ENCODE measurements around the gene ANAPC2.

The ANAPC2 gene

DNA sequence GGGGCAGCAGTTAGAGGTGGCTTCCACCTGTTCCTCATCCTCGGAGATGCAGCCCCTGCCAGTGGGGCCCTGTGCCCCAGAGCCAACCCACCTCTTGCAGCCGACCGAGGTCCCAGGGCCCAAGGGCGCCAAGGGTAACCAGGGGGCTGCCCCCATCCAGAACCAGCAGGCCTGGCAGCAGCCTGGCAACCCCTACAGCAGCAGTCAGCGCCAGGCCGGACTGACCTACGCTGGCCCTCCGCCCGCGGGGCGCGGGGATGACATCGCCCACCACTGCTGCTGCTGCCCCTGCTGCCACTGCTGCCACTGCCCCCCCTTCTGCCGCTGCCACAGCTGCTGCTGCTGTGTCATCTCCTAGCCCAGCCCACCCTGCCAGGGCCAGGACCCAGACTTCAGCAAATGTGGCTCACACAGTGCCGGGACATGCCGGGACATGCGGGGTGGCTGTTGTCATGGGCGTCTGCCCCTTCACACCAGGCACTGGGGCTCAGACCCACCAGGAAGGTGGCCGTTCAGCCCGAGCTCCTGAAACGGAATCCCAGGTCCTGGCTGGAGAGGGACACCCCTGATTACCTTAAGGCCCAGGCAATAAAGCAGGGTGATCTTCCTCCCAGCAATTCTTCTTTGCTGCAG, 37.5 kb upstream of the ANAPC2 start:
- peaks cover 9% of the 10 kb centered on the region for H3K27me3 ChIP-seq (ENCODE audit: low read depth, low read length)

DNA sequence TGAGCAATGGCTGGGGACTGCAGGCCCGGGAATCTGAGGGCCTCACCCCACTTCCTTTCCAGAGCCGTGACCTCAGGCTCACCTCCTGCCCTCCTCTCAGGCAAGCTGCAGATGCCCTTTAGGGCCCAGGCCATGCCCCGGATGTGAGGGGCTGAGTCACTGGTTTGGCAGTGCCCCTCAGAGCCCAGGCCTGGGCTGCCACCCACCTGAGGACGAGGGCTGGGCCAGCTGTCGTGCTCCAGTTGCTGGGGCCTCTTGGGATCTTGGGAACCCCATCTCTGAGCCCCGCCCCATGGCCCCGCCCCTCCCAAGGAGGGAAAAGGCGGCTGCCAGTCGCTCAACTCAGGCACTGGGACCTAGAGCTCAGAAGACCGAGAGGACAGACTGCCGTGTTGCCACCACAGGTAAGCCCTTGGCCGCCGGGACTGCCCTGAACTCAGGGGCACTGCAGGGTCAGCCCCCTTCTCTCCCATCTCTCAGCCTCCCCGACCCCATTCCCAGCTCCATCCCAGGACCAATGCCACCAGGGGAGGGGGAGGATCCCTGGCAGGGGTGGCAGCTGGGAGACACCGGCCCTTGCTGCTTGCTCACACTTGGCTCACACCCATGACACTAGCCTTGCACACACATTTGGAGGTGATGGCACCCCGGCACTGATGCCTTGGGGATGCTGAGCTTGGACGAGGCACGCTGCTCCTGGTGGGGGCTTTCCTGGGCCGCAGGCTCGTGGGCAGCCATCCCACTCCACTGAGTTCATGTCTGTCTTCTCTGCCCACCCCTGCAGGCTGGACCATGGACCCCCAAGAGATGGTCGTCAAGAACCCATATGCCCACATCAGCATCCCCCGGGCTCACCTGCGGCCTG, 36.7 kb upstream of the ANAPC2 start, which contains the start of gene CYSRT1:
Gene CYSRT1, plus strand, starts transcription at position 345 of the 865 bp plus-strand sequence. Its CDS starts 448 bp downstream, at position 793.
- Histone ChIP-seq H3K4me1 (ENCODE audit: control insufficient read depth in 1 of 2, insufficient read depth in 2 of 2, low read length in 2 of 2) (peaks cover 0 to 19% of the 10 kb centered on the region in 2 donors), H3K9me3 (ENCODE audit: control insufficient read depth in 1 of 2, low read length in 2 of 2) (no peaks in the 10 kb centered on the region), H3K27me3 (ENCODE audit: low read depth, low read length) (peaks cover 9% of the 10 kb centered on the region), H3K36me3 (ENCODE audit: control insufficient read depth in 1 of 2, insufficient read depth in 2 of 2, low read length in 2 of 2) (no peaks in the 10 kb centered on the region), H3K4me3 (ENCODE audit: low read depth in 1 of 2, low read length in 2 of 2) (peak within 1 kb of the TSS; percentile 67 to 86), H3K27ac (ENCODE audit: low read length) (peak within 1 kb of the TSS; percentile 60)

More for the DNA sequence above, 37.5 kb upstream of the ANAPC2 start:
- H3K36me3 ChIP-seq (ENCODE audit: control insufficient read depth in 1 of 2, insufficient read depth in 2 of 2, low read length in 2 of 2), result no peaks in the 10 kb centered on the region
- H3K9me3 ChIP-seq (ENCODE audit: control insufficient read depth in 1 of 2, low read length in 2 of 2), result no peaks in the 10 kb centered on the region
- no peak overlapping the region for H3K27ac ChIP-seq (ENCODE audit: low read length)
- no peak overlapping the region for H3K4me3 ChIP-seq (ENCODE audit: low read depth in 1 of 2, low read length in 2 of 2)
- H3K4me1 ChIP-seq (ENCODE audit: control insufficient read depth in 1 of 2, insufficient read depth in 2 of 2, low read length in 2 of 2), result peaks cover 0 to 19% of the 10 kb centered on the region in 2 donors

DNA sequence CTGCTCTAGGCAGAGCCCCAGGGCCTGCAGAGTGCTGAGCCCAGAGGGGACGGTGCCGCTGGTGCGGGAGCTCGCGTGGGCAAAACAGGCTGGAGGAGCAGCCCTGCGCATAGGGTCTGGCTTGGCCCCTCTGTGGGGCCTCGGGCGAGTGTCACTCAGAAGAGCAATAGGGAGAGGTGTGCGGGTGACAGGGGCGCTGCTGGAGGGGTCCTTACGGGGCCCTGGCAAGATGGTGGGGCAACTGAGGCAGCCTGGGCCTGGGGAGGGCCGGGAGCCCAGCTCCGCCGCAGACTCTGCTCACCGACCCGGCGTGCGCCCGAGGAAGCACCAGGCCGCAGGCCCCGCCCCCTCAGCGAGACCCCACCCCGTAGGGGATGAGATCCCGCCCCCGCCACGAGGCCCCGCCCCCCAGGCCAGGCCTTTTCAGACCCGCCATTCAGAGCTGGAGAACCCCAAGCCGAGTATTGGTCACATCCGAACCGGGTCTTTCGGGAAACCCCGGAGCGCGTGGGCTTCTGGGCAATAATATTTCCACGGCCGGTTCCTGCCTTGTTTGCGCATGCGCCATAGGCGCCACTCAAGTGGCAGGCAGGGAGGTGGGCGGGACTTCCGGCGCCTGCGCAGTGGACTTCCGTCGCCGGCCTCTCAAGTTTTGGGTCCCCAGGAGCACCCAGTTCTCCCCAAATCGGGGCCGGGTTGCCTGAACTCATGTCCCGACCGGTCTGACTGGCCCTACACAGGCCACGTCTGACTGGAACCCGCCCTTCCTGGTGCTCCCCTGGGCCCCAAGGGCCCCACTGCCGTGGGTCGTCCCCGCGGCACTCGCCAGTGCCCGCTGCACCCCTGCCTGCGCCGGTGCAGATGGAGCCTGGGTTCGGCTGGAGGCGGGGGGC, 35.0 kb upstream of the ANAPC2 start:
- Histone ChIP-seq H3K27me3 (ENCODE audit: low read depth, low read length) (no peaks in the 10 kb centered on the region), H3K9me3 (ENCODE audit: control insufficient read depth in 1 of 2, low read length in 2 of 2) (no peaks in the 10 kb centered on the region), H3K27ac (ENCODE audit: low read length) (peak overlapping the region; percentile 60), H3K4me1 (ENCODE audit: control insufficient read depth in 1 of 2, insufficient read depth in 2 of 2, low read length in 2 of 2) (peaks cover 0 to 19% of the 10 kb centered on the region in 2 donors), H3K4me3 (ENCODE audit: low read depth in 1 of 2, low read length in 2 of 2) (peak overlapping the region; percentile 67 to 86), H3K36me3 (ENCODE audit: control insufficient read depth in 1 of 2, insufficient read depth in 2 of 2, low read length in 2 of 2) (no peaks in the 10 kb centered on the region)

DNA sequence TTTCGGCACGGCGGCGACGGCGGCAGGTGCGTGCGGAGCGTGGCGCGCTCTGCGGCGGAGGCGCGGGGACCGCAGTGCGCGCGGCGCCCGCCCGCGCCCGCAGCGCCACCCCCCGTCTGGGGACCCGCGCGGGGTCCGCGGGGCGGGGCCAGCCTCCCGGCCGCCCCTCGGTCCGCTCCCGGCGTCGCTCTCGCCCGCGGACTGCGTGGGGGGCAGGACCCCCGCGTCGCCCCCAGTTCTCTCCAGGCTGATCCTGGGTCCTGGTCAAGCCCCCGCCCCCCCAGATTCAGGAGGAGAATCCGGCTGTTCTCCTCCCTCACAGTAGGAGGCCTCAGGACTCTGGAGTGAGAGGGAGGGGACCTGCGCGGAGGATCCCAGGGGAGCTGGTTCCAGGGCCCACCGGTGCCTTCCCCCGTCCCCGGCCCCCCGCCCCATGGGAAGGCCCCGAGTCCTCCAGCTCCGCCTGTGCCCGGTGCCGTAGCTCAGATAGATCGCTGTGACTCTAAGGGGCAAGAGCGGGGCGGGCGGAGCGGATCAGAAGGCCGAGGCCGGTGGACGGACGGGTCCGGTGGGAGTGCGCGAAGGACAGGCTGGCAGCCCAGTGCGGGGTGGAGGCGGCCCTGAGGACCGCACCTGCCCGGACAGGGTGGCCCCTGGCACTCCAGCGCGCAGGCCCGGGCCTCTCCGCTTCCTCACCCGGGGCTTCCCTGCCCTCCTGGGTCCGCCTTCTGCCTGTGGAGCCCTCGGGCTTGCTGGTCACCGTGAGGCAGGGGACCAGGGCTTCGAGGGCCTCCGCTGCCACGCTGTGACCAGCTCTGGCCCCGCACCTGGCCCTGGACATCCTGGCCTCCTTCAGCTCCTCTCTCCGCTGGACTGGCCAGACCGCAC, 34.1 kb upstream of the ANAPC2 start, which contains the start of gene RNF208:
Gene RNF208, minus strand, starts transcription at position 51 of the 888 bp plus-strand sequence. CDS start 1,028 bp downstream, outside the sequence.
- H3K27ac ChIP-seq (ENCODE audit: low read length), result peak within 1 kb of the TSS; percentile 45
- H3K4me3 ChIP-seq (ENCODE audit: low read depth in 1 of 2, low read length in 2 of 2), result peak within 1 kb of the TSS; percentile 67 to 86
- no peaks in the 10 kb centered on the region for H3K9me3 ChIP-seq (ENCODE audit: control insufficient read depth in 1 of 2, low read length in 2 of 2)
- H3K27me3 ChIP-seq (ENCODE audit: low read depth, low read length), result no peaks in the 10 kb centered on the region
- peaks cover 0 to 19% of the 10 kb centered on the region in 2 donors for H3K4me1 ChIP-seq (ENCODE audit: control insufficient read depth in 1 of 2, insufficient read depth in 2 of 2, low read length in 2 of 2)
- H3K36me3 ChIP-seq (ENCODE audit: control insufficient read depth in 1 of 2, insufficient read depth in 2 of 2, low read length in 2 of 2), result no peaks in the 10 kb centered on the region

DNA sequence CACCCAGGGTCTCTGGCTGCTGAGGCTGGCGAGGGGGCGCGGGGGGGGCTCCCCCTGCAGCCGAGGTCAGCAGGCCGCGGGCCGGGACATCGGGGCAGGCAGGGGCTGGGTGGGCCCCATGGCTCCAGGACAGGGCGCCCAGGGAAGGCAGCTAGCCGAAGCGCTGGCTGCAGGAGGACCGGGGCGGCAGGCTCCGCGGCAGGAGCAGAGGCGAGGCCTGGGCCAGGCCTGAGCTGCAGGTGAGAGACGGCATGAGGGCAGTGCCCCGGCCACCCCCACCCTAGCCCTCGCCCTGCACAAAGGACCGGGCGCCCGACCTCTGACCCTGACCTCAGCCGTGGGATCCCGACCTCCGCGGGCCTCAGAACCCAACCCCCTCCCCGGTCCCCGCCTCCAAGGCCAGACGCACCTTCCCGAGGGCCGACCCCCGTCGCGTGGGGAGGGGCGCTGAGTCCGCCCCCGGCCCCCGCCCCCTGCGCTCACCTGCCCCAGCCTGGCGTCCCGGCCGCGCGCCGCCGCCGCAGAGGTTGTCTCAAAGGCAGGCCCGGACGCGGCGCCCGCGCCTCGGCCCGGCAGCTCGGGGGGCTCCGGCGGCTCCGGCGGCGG, 33.2 kb upstream of the ANAPC2 start:
- Histone ChIP-seq H3K27me3 (ENCODE audit: low read depth, low read length) (no peaks in the 10 kb centered on the region), H3K4me1 (ENCODE audit: control insufficient read depth in 1 of 2, insufficient read depth in 2 of 2, low read length in 2 of 2) (peaks cover 0 to 19% of the 10 kb centered on the region in 2 donors), H3K36me3 (ENCODE audit: control insufficient read depth in 1 of 2, insufficient read depth in 2 of 2, low read length in 2 of 2) (no peaks in the 10 kb centered on the region), H3K27ac (ENCODE audit: low read length) (no peak overlapping the region), H3K9me3 (ENCODE audit: control insufficient read depth in 1 of 2, low read length in 2 of 2) (no peaks in the 10 kb centered on the region), H3K4me3 (ENCODE audit: low read depth in 1 of 2, low read length in 2 of 2) (peak overlapping the region in 1 of 2 donors; percentile 44)

DNA sequence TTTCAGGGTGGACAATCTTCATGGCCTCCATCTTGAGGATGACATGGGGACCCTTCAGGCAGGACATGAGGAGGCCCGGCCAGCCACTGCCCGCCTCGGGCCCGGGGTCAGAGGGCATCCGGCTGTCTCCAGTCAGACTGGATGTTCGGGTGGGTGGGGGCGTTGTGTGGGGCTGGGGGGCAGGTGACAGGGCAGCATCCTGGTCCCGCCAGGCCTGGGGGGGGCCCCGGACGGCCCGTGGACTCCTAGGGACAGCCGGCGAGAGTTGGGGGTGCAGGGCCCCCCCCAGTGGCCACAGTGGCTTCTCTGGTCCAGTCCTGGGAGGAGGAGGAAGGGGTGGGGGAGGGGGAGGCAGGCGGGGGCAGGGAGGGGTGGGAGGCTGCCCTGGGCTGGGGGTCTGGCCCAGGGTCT, 32.7 kb upstream of the ANAPC2 start:
- Histone ChIP-seq H3K9me3 (ENCODE audit: control insufficient read depth in 1 of 2, low read length in 2 of 2) (no peaks in the 10 kb centered on the region), H3K36me3 (ENCODE audit: control insufficient read depth in 1 of 2, insufficient read depth in 2 of 2, low read length in 2 of 2) (no peaks in the 10 kb centered on the region), H3K27ac (ENCODE audit: low read length) (no peak overlapping the region), H3K4me3 (ENCODE audit: low read depth in 1 of 2, low read length in 2 of 2) (no peak overlapping the region), H3K4me1 (ENCODE audit: control insufficient read depth in 1 of 2, insufficient read depth in 2 of 2, low read length in 2 of 2) (peaks cover 0 to 19% of the 10 kb centered on the region in 2 donors), H3K27me3 (ENCODE audit: low read depth, low read length) (no peaks in the 10 kb centered on the region)

DNA sequence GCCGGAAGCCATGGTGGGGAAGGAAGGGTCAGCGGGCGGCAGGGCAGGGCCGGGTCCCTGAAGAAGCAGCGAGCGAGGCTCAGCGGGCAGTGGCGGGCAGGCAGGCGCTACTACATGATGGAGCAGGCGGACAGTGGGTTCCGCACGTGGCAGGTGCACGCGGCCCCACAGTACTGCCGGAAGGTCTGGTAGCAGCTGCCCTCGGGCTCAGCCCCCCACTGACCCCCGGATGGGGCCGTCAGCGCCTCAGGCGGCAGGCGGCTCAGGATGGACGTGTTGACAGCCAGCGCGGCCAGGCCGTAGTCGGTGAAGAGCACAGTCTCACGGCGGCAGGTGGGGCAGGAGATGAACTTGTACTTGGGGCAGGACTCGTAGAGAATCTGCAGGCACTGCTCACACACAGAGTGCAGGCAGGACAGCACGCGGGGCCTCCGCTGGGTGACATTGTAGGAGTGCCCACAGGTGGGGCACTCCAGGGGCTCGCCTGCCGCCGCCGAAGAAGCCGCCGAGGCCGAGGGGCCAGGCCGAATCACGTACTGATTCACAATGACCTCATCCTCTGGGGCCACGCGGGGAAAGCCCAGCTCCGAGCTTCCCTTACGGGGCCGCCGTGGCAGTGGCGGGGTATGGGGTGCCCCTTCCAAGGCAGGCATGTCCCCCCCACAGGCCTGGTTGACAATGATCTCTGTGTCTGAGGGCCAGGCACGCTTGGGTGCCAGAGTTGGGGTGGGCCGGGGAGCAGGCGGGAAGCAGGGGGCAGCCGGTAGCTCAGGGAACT, 32.1 kb upstream of the ANAPC2 start:
- peaks cover 0 to 19% of the 10 kb centered on the region in 2 donors for H3K4me1 ChIP-seq (ENCODE audit: control insufficient read depth in 1 of 2, insufficient read depth in 2 of 2, low read length in 2 of 2)
- H3K27ac ChIP-seq (ENCODE audit: low read length), result no peak overlapping the region
- no peaks in the 10 kb centered on the region for H3K9me3 ChIP-seq (ENCODE audit: control insufficient read depth in 1 of 2, low read length in 2 of 2)
- no peaks in the 10 kb centered on the region for H3K36me3 ChIP-seq (ENCODE audit: control insufficient read depth in 1 of 2, insufficient read depth in 2 of 2, low read length in 2 of 2)
- H3K4me3 ChIP-seq (ENCODE audit: low read depth in 1 of 2, low read length in 2 of 2), result no peak overlapping the region
- H3K27me3 ChIP-seq (ENCODE audit: low read depth, low read length), result no peaks in the 10 kb centered on the region

DNA sequence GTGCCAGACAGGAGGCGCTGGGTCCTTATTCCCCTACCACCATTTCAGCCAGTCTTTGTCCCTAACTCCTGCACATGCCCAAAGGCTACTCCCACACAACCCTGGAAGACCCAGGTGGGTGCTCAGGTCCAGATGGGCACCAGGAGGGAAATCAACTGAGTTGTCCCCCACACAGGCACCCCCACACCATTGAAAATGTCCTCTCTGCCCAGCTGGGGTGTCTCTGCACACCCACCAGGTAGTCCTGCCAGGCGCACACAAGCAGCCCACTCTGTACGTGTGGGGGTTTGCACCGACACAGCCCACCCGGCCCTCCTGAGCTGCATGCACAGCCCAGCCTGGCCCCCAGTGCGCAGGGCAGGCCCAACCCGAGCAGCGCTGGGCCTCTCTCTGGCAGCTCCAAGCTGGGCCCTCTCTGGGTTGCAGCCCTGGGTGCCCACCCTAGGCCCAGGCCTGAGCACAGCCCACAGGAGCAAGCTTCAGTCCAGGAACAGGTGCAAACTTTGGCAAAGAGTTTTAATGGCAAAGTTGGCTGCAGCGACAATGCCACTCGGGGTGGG, 31.5 kb upstream of the ANAPC2 start:
- Histone ChIP-seq H3K27ac (ENCODE audit: low read length) (no peak overlapping the region), H3K36me3 (ENCODE audit: control insufficient read depth in 1 of 2, insufficient read depth in 2 of 2, low read length in 2 of 2) (peaks cover 0 to 5% of the 10 kb centered on the region in 2 donors), H3K27me3 (ENCODE audit: low read depth, low read length) (no peaks in the 10 kb centered on the region), H3K4me1 (ENCODE audit: control insufficient read depth in 1 of 2, insufficient read depth in 2 of 2, low read length in 2 of 2) (peaks cover 0 to 19% of the 10 kb centered on the region in 2 donors), H3K9me3 (ENCODE audit: control insufficient read depth in 1 of 2, low read length in 2 of 2) (no peaks in the 10 kb centered on the region), H3K4me3 (ENCODE audit: low read depth in 1 of 2, low read length in 2 of 2) (no peak overlapping the region)

DNA sequence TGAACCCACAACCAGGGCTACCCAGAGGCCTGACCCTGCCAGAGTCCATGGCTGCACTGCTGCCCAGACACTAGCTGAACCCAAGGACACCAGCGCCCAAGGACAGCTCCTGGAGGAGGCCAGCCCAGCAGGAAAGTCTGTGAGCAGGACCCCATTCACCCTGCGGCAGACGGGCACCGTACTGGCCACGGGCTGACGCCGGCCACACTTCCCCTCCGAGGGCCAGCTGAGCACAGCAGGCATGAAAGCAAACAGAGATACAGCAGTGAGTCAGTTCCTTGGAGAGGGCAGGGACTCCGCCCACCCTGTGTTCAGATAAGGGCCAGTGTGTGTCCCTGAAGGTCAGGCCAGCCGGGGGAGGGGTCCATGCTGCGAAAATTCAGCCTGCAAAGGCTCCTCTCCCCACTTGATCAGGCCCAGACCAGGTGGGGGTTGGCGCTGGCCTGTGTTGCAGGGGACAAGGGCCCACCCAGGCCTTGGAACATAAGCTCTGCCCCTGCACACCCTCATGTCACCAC, 30.5 kb upstream of the ANAPC2 start:
- Histone ChIP-seq H3K4me1 (ENCODE audit: control insufficient read depth in 1 of 2, insufficient read depth in 2 of 2, low read length in 2 of 2) (peaks cover 0 to 14% of the 10 kb centered on the region in 2 donors), H3K4me3 (ENCODE audit: low read depth in 1 of 2, low read length in 2 of 2) (no peak overlapping the region), H3K27me3 (ENCODE audit: low read depth, low read length) (no peaks in the 10 kb centered on the region), H3K27ac (ENCODE audit: low read length) (no peak overlapping the region), H3K36me3 (ENCODE audit: control insufficient read depth in 1 of 2, insufficient read depth in 2 of 2, low read length in 2 of 2) (peaks cover 0 to 8% of the 10 kb centered on the region in 2 donors), H3K9me3 (ENCODE audit: control insufficient read depth in 1 of 2, low read length in 2 of 2) (no peaks in the 10 kb centered on the region)
